GM19099 (cell line): ENCODE data around the gene MGAT4B.

Experiments
- POLR2A ChIP-seq: IDR thresholded peaks from 3 replicates; pipeline ENCODE4 v1.6.1; 2011; ENCODE audit warnings: low read depth; ENCODE audit not compliant: insufficient read length; ENCODE audit errors: extremely low read depth

MGAT4B gene

DNA sequence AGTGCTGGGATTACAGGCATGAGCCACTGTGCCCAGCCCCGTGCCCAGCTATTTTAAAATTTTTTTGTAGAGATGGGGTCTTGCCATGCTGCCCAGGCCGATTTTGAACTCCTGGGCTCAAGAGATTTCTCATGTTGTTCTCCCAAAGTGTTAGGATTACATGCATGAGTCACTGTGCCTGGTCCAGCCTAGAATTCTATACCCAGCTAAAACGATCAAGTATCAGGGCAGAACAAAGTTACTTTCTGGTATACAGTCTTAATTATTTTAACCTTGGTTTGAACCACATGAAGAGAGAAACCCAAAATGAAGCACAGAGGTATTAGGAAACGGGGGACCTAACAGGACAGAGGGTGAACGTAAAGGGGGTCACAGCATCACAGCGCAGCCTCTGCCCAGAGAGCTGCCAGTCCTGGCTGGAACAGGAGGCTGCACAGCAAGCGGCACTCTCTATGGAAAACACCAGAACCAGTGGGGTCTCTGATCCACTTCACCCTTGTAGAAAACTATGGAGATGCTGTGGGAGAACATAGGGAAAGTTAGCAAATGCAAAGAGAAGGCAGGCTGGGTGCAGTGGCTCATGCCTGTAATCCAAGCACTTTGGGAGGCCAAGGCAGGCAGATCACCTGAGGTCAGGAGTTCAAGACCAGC, 24.3 kb upstream of the MGAT4B start:
- TF ChIP-seq POLR2A: no peak

DNA sequence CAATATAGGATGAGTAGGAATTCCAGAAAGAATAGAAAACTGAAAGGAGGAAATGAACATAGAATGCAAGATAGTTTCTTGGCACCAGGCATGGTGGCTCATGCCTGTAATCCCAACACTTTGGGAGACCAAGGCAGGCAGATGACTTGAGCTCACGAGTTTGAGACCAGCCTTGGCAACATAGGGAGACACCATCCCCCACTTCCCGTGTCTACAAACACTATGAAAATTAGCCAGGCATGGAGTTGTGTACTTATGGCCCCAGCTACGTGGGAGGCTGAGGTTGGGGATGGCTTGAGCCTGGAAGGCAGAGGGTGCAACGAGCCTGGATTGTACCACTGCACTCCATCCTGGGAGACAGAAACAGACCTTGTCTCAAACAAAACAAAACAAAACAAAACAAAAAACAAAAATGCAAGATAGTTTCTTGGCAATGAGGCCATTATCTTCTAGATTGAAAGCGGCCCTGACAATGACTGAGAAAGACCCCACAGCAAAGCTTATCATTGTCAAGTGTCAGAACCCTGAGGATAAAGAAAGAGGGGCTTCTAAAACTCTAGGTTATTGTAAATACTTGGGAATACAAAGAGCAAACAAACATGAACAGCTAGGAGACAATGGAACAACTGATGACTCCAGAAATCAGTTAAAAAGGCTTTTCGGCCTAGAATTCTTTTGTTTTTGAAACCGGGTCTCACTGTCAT, 23.2 kb upstream of the MGAT4B start:
- no peak for TF ChIP-seq POLR2A

DNA sequence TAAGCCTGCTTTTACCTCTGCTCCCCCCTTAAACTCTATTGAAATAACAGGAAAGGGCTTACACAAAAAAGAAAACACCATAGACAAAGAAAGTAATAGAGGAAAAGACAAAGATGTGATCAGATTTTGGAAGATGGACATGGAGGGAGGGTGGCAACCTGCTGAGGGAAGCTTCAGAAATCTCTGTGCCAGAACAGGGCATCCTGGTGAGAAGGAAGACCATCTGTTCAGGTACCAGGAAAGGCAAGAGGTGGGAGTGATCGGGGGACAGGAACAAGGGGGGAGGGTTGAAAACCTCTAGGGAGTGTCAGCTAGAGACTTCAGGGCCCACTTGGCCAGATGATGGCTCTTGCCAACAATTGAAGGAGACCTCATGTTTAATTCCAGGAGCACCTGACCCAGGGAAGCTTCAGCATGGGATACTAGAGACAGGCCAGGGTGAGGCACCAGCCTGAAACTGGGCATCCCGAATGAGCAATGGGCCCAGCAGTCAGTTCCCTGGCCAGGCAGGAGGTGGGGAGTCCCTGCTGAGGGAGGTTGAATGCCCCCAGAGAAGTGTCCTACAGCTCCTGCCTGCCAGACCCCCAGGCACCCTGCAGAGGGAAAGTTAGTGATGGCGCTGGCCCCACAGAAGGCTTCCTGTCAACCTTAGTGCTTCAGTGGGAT, 22.2 kb upstream of the MGAT4B start:
- TF ChIP-seq POLR2A: no peak

DNA sequence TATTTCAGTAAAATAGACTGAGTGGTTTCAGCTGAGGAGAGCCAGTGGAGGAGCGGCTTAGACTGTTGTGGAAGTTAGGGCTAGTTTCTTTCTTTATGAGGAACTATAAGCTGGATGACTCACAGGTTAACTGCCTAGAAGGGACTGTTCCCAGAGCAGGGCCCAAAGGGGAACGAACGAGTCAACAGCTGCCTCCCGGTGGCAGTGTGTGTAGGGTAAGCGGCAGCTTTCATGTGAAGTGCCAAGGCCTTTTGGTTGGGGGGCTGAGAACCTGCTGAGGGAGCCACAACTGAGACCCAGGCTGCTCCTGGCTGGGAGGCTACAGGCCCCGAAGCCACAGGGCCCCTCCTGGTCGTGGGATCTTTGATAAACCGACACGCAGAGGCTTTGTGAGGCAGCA, 21.0 kb upstream of the MGAT4B start:
- TF ChIP-seq POLR2A: no peak

DNA sequence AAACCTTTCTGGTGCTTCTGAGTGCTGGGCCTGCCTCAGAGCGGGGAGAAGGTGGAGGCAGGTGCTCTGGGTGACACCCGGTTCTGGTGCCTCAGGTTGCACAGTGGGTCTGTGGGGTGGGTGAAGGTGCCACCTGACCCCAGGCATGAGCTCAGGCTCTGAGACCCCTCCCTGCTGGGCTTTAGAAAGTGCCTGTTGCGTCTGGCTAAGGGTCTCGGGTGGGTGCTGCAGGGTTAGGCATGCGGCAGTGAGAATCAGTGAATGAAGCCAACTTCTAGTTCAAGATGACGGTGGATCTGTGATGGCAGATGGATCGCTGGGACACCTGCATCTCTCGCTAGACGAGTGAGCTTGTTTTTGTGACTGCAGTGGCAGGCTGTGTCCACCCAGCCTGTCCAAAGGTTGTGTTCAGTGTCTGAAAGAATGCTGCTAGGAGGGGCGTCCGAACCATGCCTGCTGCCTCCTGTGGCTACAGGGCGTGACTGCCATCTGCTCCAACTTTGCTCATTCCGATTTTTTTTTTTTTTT, 19.1 kb upstream of the MGAT4B start:
- TF ChIP-seq POLR2A: no peak

DNA sequence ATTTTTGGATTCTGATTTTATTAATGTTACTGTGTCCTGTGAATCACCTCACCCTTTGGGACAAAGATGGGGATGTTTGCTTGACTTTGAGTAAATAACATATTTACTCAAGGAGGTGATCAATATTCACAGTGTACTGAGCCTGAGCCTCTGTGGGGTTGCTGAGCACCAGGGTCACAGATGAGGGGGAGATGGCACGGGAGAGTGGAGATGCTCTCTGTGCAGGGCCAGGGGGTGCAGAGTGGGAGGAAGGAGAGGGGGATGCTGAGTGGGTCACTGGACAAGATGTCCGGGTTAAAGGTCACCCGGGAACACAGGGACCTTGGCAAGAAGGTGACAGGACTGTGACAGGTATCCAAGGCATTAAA, 18.1 kb upstream of the MGAT4B start:
- no peak for TF ChIP-seq POLR2A

DNA sequence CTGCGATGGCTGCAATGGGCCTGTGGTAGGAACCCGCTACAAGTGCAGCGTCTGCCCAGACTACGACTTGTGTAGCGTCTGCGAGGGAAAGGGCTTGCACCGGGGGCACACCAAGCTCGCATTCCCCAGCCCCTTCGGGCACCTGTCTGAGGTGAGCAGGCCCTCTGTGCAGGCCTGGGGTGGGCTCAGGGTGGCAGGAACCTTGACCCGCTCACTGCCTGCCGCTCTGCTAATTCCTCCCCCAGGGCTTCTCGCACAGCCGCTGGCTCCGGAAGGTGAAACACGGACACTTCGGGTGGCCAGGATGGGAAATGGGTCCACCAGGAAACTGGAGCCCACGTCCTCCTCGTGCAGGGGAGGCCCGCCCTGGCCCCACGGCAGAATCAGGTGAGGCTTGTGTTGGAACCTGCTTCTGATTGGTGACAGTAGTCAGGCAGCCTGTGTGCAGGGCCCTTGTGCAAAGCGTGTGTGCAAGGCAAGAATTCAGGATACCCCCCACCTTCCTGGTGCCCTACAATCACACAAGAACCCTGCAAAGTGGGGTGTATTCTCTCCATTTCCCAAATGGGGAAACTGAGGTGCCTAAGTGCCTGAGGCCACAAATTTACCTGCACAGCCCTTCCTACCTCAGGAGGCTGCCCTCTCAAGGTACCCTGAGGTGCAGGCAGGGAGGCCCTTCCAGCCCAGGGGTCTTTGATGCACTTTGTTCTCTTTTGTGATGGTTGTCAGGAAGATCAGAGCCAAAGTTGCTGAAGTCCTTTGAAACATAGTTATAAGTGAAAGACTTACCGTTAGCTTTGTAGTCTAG, 17.5 kb upstream of the MGAT4B start:
- no peak for TF ChIP-seq POLR2A

DNA sequence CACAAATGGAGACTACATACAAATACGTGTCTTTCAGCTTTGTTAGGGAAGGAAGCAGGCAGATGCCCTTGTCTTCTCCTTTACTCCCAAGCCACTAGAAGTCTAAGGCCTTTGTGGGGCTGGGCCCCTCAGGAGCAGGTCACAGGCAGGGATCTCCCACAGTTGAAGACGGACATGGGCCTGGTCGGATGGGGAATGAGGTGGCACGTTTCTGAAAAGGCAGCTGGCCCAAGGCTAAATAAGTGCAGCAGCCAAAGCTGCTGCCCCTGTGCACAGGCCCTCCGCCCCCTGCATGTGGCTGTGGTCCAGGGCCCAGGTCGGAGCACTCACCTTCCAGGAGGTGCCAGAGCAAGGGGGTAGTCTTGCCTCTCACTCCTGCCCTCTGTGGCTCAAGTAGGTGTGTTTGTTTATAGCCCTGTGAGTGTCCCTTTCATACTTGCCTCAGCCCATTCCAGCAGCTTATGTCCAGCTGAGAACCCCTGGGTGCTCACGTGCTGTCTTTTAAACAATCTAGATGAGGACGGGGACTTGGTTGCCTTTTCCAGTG, 15.9 kb upstream of the MGAT4B start:
- TF ChIP-seq POLR2A: no peak

DNA sequence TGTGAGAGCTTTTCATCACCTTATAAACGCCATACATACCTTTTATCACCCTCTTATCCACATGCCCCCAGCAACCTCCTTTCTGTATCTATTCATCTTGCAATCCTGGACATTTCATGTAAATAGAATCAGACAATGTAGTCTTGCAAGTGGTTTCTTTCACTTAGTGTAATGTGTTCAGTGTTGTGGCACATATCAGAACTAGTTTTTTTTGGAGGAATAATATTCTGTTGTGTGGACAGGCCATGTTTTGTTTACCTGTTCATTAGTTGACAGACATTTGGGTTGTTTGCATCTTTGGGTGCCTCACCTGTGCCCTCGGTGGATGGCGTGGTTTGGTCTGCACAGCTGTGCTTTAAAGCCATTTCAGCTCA, 15.4 kb upstream of the MGAT4B start:
- TF ChIP-seq POLR2A: peak; percentile 21

DNA sequence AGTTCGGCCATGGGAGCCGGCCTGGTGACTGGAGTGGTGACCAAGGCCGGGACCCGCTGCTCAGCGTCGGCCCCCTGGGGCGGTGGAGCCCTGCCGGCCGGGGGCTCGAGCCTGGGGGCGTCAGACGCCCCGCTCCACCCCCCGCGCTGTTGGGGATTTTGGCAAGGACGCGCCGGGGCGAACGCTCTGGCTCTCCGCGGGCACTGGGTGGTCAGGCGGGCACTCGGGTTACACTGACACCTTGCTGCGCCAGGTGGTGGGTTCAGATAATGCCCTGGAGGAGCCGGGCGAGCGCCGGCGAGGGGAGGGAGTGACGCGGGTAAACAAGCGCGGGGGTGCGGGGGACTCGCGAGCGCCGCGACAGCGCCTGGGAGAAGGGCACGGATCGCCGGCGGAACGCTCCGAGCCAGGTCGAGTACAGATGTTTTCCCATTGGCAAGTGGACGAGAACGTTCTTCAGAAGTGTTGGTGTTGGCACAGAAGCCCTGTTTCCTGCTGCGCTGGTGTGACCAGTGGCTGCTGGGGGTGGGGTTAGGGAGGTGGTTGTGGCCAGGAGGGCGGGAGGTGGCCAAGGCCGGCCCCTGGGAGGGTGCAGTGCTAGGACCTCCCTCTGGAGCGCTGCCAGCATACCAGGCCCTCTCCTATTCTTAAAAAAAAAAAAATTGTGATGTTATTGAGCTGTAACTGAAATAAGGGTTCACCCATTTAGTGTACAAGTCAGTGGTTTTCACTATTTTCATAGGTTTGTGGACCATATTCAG, 14.8 kb upstream of the MGAT4B start:
- peak; percentile 60 for TF ChIP-seq POLR2A

DNA sequence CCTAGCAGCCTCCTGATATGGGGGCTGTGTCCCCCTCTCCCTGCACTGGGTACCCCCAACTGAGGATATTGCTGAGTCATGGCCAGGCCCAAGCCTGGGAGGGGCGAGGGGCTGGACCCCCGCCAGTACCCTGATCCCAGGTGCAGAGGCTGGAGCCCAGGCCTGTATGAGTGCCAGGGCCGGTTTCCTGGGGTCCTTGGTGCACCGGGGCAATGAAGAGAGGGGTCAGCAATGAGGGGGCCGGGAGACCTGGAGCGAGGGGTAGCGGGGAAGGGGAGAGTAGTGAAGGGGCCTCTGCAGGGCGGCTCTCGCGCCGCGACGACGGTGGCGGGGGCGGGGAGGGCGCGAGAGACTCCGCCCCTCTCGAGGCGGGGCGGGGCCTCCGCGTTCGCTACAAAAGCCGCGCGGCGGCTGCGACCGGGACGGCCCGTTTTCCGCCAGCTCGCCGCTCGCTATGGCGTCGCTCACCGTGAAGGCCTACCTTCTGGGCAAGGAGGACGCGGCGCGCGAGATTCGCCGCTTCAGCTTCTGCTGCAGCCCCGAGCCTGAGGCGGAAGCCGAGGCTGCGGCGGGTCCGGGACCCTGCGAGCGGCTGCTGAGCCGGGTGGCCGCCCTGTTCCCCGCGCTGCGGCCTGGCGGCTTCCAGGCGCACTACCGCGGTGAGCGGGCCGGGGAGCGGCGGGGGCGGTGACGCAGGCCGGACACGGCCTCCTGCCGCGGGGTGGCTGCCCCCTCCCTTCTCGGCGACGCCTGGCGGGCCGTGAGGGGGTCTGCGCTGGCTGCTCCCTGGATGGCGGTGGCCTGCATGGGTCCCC, 14.0 kb upstream of the MGAT4B start, which contains the start of gene SQSTM1:
TSS of gene SQSTM1 (plus strand) at position 423 of the 815 bp plus-strand sequence. CDS start at position 455, 32 bp downstream.
- TF ChIP-seq POLR2A: peak; percentile 99

DNA sequence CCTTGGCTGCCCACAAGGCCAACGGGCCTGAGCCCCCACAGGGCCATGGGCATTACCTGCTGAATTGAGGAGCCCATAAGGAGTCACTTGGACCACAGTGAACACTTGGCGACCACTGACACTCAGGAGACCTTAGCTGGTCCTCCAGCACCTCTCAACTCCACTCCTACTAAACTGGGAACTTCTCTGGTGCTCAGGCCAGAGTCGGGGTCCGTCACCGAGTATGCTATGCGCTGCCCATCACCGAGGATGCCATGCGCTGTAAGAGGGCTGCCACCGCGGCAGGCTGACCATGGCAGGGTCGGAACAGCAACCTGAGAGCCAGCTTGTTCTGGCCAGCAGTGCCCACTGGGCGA, 13.4 kb upstream of the MGAT4B start:
- no peak for TF ChIP-seq POLR2A

DNA sequence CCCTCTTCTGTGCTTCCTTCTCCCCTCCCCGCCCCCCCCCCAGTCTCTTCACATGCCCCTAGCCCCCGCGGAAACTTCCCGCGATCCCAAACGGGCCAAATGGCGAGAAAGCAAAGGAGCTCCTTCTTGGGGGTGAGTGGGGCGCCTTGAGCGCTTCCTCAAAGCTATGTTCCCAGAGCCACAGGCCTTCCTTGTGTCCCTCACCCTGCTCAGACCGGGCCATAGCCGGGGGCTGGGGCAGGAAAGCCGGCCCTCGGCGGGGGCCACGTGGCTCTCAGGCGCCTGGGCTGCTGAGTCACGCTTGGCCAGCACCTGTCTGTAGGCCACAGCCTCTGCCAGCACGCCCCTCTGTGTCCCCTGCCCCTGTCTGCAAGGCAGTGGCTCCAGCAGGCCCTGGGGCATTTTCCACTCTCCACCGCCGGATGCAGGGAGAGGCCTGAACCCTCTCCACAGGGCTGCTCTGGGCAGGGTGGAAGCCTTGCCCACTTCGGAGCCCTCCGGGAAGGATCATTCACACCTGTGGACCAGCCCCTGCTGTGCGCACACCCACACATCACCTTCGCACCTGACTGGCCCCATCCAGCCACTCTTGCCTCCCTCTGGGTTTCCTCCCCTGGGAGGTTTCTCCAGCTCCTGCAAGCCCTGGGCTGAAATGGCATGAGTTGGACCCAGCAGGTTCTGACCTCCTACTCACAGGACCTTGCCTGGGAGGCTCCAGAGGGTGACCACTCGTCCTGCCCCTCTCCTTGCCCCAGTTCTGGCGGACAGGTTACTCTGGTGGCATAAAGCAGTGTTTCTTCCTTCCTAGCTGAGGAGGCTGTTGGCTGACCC, 12.8 kb upstream of the MGAT4B start:
- TF ChIP-seq POLR2A: peak; percentile 30

DNA sequence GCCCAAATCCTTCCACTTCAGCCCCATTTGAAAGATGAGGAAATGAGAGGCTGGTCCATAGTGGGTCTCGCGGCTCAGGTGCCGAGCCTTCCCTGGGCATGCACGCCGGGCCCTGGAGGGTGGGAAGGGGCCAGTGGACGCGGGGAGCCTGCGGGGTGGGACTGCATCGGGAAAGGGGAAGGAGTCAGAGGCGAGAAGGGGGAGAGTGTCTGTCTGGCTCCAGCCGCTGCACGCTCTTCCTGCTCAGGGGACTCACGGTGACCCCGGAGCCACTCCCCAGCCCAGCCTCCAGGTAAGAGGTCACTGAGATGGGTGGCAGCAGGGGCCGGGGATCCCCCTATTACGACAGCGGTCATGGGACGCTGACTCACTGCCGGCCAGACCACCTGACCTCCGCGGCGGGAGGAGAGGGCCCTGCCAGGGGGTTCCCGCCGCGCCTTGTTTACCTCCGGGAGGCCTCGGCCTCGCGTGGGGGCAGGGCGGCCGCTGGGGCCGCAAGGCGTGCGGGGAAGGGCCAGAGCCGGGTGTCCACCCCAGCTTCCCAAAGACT, 12.2 kb upstream of the MGAT4B start:
- TF ChIP-seq POLR2A: peak; percentile 75
